T follicular helper cell (primary cell): Measurements from ENCODE around the gene PRLH.

Experiments used
- DNase-seq: peaks from one replicate; pipeline ENCODE4 v3.0.0-alpha.2; 2020; ENCODE audit warnings: low read depth

The PRLH gene

DNA sequence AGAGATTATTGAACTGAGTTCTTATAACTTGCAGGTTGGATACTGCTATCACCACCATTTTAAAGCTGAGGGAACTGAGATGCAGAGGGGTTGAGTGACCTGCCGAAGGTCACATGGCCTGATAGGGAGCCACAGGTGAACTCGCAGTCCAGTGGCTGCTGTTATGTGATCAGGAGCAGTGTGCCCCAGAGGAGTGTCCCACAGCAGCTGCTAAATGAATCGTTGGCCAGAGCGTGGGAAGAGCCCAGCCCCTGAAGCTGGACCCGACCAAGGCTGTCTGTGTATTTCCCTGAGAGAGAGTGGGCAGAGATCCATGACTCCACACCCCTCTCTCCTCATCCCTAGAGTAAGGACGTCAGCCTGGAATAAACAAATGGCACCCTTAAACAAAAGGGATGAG is 26.7 kb upstream of the PRLH start:
- DNase-seq = no peak

DNA sequence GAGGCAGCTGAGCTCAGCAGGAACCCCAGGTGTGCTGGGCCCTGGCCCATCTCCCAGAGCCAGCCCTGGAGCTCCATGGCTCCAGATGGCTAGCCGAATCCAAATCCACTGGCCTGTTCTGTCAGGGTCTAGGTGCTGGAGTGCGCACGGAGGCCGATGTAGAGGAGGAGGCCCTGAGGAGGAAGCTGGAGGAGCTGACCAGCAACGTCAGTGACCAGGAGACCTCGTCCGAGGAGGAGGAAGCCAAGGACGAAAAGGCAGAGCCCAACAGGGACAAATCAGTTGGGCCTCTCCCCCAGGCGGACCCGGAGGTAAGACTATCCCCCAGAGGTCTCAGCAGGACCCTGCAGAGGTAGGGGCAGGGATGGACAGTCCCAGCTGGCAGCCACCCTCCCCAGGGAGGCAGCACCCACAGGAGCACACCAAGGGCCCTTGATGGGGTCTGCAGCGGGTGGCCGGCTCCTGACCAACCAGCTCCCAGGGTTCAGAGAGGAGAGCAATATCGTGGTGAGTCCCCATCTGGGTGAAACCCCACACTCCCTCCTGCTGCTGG is 26.1 kb upstream of the PRLH start:
- no peak for DNase-seq

DNA sequence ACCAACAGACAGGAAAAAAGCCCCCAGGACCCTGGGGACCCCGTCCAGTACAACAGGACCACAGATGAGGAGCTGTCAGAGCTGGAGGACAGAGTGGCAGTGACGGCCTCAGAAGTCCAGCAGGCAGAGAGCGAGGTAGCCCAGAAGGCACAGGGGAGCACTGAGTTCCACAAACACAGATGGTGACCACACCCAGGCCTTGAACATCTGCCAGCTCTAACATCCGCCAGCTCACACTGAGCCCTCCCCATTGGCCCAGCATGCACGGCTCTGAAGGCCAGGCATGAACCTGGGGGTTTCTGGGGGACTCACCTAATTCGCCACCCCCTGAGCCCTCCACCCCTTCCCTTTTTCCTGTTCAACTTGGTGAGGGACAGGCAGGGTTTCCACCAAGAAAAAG is 25.6 kb upstream of the PRLH start:
- DNase-seq = no peak

DNA sequence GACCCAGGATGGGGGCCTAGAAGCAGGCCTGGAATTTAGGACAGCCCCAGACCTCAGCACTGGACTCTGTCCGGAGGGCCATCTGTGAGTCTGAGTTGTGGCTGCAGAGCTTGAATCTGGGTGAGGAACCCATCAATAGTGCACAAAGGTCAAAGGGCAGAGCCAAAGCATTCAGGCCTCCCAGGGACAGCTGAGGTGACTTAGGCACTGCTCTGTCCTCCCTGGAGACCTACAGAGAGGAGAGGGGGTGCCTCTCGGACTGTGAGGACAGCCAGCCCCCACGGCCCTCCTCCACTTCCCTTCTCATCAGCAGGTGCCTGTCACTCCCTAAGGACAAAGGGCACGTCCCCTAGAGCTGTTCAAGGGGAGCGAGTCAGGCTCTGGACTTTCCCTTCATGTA is 25.1 kb upstream of the PRLH start:
- no peak for DNase-seq

DNA sequence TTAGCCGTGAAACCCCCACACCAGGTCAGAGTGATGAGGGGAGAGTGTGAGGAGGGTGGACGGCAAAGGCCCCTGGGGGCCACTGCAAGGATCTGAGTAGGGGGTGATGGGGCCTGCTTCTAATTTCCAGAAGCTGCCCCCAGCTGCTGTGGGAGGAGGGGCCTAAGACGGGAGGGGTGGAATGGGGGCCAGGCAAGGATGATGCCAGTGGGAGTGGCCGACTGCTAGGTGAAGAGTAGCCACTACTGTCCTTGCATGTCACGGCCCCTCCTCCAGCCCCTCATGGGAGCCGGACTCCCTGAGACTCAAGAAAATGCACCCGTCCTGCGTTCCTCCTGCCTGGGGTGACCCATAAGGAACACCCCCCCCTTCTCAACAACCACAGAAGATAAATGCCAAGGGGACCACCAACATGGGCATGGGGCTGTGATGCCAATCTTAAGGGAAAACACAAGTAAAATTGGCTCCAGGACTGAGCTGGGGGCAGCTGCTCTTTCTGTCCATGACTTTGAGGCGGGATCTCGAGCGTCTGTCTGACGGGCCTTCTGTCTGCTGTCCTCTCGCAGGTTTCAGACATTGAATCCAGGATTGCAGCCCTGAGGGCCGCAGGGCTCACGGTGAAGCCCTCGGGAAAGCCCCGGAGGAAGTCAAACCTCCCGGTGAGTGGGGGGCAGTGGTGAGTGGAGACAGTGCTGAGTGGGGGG is 24.2 kb upstream of the PRLH start:
- no peak for DNase-seq

- DNase-seq = no peak
Measured at GRCh38 chr2:237546040-237546875, 20.1 kb upstream of the PRLH start.

- DNase-seq = no peak
Measured at GRCh38 chr2:237546876-237547395, 19.4 kb upstream of the PRLH start.

DNA sequence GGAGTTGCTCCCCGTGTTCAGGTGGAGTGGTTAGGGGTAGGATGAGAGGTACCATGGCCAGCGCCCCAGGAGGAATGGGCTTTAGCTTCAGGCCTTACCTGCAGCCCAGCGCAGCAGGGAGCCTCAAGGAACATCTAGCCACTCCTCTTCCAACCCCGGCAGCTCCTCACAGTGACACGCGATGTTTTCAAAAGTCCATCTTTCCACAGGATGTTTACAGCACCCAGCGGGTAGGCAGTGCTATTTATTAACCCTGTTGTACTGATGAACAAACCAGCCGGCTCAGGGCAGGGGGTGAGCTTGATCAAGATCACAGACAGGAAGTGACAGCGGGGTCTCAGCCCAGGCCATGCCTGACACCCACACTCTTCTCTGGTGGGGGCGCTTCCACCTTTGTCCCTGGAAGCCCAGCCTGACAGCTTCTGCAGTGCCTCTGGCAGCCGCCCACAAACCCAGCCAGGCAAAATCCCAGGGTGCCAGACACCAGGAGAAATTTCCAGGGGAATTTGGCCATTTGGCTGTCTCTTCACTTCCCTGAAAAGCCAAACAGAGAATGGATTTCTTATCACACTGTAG is 18.4 kb upstream of the PRLH start:
- DNase-seq = no peak

GRCh38 chr2:237549216-237549615 is 17.2 kb upstream of the PRLH start:
- no peak for DNase-seq

GRCh38 chr2:237549643-237550415 is 16.5 kb upstream of the PRLH start:
- DNase-seq = no peak

- DNase-seq = no peak
Measured at GRCh38 chr2:237551071-237551574, 15.3 kb upstream of the PRLH start.

DNA sequence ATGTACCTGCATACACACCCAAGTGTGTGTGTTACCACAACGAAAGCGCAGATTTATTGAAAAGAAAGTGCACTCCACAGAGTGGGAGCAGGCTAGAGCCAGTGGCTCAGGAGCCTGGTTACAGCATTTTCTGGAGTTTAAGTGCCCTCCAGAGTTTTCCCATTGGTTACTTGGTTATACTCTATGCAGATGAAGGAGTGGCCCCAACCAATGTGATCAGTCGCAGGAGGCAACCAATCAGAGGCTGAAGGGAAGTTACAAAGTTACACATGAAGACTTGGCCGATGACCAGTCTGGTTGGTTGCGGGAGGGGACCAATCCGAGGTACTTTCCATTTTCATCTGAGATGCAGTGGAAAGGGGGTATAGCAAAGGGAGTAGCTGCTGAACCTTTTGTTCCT is 13.5 kb upstream of the PRLH start:
- DNase-seq = no peak

GRCh38 chr2:237553948-237554347 is 12.4 kb upstream of the PRLH start:
- DNase-seq = no peak

DNA sequence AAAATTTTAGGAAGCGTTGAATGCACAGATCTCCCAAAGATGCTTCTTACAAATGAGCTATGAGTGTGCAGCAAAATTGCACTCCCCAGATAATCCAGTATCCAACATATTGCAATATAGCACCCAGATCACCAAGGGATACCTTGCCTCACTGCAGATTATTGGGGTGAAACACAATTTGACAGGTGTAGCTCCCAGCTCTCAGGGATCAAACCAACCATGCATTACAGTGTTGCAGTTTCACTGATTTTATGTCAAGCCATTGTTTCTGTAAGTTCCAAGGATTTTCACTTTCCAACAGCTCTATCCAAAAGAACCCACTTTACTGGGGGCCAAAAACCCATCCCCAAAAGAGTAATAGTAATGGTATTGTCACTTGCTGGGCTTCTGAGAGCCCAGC is 10.8 kb upstream of the PRLH start:
- DNase-seq = no peak

DNA sequence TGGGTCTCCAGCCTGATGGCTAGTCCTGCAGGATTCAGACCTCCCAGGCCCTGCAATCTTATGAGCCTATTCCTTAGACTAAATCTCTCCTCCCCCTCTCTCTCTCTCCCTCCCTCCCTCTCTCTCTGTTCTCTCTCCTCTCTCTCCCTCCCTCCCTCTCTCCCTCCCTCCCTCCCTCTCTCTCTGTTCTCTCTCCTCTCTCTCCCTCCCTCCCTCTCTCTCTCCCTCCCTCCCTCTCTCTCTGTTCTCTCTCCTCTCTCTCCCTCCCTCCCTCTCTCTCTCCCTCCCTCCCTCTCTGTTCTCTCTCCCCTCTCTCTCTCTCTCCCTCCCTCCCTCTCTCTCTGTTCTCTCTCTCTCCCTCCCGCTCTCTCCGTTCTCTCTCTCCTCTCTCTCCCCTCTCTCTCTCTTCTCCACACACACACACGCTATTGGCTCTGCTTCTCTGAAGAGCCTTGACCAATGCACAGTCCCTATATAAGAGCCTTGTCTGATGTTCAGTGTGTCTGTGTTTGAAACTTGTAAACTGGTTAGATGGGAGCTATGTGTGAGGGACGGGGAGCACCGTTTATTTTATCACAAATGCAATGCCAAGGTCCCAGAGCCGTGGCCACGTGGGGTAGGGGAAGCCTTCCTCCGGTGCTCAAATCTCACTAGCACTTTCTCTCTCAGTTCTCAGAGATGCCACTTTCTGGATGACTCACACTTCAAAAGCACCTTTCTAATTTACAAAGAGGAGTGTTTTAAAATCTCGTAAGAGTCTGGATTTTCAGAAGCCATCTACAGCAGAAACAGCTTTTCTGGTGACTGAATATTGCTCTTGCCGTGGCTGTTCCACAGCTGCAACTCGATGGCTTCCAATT is 9.4 kb upstream of the PRLH start:
- no peak for DNase-seq

DNA sequence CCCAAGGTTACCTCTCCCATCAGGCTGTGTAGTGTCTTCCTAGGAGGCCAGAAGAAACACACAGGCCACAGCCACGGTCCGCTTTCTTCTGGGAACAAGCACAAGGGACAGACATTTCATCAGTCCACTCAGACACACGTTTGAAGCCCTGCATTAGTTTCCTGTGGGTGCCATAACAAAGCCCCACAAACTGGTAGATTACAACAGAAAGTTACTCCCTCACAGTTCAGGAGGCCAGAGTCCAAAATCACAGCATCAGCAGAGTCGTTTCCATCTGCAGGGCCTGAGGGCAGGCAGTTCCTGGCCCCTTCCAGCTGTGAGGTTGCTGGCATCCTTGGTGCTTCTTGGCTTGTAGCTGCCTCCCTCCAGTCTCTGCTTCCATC is 8.8 kb upstream of the PRLH start:
- DNase-seq = no peak

DNA sequence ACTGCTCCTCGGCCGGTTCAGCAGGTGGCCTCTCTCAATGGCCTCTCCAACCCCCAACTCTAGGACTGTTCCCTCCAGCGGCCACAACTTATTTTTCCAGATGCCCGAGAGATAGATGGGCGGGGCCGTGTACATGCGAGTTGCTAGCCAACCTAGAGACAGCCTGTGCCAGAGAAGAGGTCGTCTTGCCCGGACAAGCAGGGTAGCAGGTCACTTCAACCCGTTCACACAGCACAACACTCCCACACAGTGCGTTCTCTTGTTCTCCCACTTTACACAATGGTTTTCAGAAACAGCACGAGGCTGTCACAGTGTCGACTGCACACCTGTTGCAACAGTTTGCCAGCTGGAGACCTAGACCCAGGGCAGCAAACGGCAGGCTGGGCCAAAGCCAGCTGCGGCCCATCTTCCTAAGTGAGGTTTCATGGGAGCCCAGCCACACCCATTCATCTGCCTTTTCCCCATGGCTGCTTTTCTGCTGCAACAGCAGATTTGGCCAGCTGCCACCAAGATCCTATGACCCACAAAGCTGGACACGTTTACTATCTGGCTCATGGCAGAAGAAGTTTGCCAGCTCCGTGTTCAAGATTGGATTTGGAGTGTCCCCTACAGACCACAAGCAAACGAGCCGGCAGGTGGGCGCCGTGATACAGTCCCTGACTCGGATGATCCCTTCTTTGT is 7.3 kb upstream of the PRLH start:
- no peak for DNase-seq

DNA sequence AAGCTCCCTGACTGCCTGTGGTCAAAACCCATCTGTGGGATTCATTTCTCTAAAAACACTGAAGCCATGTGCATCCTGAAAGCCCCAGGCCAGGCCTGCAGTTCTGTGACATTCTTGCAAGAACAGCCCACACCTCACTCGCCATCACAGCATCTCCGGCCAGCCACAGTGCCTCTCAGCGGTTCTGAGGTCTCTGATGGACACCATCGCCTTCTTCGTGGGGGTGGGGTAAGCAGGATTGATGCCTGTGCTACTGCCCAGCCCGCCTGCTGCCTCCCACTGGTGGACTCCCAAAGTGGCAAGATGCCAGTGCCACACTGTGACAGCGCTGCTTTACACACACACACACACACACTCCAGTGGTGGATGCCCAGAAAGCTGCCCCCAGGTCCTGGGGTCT is 5.2 kb upstream of the PRLH start:
- no peak for DNase-seq

GRCh38 chr2:237563816-237564215 is 2.6 kb upstream of the PRLH start:
- no peak for DNase-seq

DNA sequence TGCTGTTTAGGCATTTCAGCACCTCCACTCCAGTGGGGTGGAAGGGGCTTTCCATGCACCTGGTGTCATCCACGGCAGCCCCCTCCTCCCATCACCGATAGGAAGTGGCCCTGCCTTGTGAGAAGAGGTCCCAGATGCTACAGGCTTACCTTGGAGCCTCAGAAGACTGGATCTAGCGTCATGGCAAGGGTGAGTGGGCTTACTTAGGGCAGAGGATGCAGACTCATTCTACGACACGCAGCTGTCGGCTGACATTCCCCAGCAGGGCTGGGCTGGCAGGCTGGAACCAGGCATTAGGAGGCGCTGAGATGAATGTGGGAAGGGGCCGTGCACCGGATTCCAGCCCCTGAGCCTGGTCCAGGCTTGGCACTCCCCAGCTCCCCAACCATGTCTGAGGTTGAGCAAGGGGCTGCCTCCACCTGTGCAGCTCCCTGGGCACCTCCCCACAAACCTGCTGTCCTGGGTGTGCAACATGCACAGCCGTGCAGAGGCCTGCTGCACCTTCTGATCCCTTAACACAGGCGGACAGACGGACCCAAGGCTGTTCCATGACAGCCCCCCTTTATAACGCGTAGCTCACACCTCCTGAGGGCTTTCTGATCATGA is 1.7 kb upstream of the PRLH start:
- DNase-seq = no peak
